Brain microvascular endothelial cell (primary cell): Measurements from ENCODE around the gene ANK2.

Source experiments
- DNase-seq: peaks from one replicate; pipeline ENCODE4 v3.0.0-alpha.2; 2020
- H3K27ac ChIP-seq: fragments of 250-450 bp; sonication (Bioruptor Pico); 2 replicates; pipeline ENCODE4 v1.5.1; 2020; ENCODE audit warnings: mild to moderate bottlenecking, moderate library complexity
- H3K27me3 ChIP-seq: fragments of 250-450 bp; sonication (Bioruptor Pico); replicated peaks from 2 replicates; pipeline ENCODE4 v1.5.1; 2020; ENCODE audit warnings: mild to moderate bottlenecking
- H3K36me3 ChIP-seq: fragments of 250-450 bp; sonication (Bioruptor Pico); replicated peaks from 2 replicates; pipeline ENCODE4 v1.5.1; 2020; ENCODE audit warnings: mild to moderate bottlenecking
- H3K4me3 ChIP-seq: 2 replicates; pipeline ENCODE4 v1.5.1; 2011; ENCODE audit warnings: low read depth, mild to moderate bottlenecking, control low read depth, low read length, moderate library complexity
- CTCF ChIP-seq: IDR thresholded peaks from 2 replicates; pipeline ENCODE4 v1.5.1; 2011; ENCODE audit warnings: low read depth, mild to moderate bottlenecking, moderate library complexity, low read length, control low read depth, inconsistent platforms; ENCODE audit errors: missing control alignments
- in situ Hi-C: cut with HindIII; loops from 2 replicates; pipeline ENCODE4 v1.10.0; 2017; ENCODE audit warnings: low sequenced_read_pairs, low pct_ligation_motif_present

The ANK2 gene

GRCh38 chr4:113288257-113288656 is 238.8 kb downstream of the ANK2 start:
- in situ Hi-C loops = no loop called here
- Histone ChIP-seq H3K4me3 (no peak overlapping the region), H3K27me3 (no peaks in the 10 kb centered on the region), H3K36me3 (no peaks in the 10 kb centered on the region), H3K27ac (no peak overlapping the region)
- TF ChIP-seq CTCF = no peak
- no peak for DNase-seq

- H3K4me3 ChIP-seq = no peak overlapping the region
- no peaks in the 10 kb centered on the region for H3K36me3 ChIP-seq
- TF ChIP-seq CTCF = no peak
- no peak for DNase-seq
- in situ Hi-C loops = no loop called here
- no peak overlapping the region for H3K27ac ChIP-seq
- H3K27me3 ChIP-seq = no peaks in the 10 kb centered on the region
Measured at GRCh38 chr4:113288696-113289095, 239.2 kb downstream of the ANK2 start.

- no peak for DNase-seq
- in situ Hi-C loops = no loop called here
- H3K36me3 ChIP-seq = no peaks in the 10 kb centered on the region
Measured at GRCh38 chr4:113289766-113290165, 240.3 kb downstream of the ANK2 start.

GRCh38 chr4:113290666-113291065 is 241.2 kb downstream of the ANK2 start:
- Histone ChIP-seq H3K36me3 (no peaks in the 10 kb centered on the region), H3K4me3 (no peak overlapping the region), H3K27me3 (no peaks in the 10 kb centered on the region), H3K27ac (no peak overlapping the region)
- TF ChIP-seq CTCF = no peak
- in situ Hi-C loops = no loop called here
- DNase-seq = no peak

More at GRCh38 chr4:113289766-113290165, 240.3 kb downstream of the ANK2 start:
- Histone ChIP-seq H3K27me3 (no peaks in the 10 kb centered on the region), H3K27ac (no peak overlapping the region), H3K4me3 (no peak overlapping the region)
- TF ChIP-seq CTCF = no peak

GRCh38 chr4:113292371-113293042 is 243.1 kb downstream of the ANK2 start:
- Histone ChIP-seq H3K36me3 (no peaks in the 10 kb centered on the region), H3K4me3 (no peak overlapping the region), H3K27ac (no peak overlapping the region), H3K27me3 (no peaks in the 10 kb centered on the region)
- no peak for TF ChIP-seq CTCF
- in situ Hi-C loops = no loop called here
- DNase-seq = no peak

- no peak for TF ChIP-seq CTCF
- no peaks in the 10 kb centered on the region for H3K27me3 ChIP-seq
- H3K4me3 ChIP-seq = no peak overlapping the region
- no peak overlapping the region for H3K27ac ChIP-seq
- in situ Hi-C loops = no loop called here
- peak; percentile 30 for DNase-seq
- no peaks in the 10 kb centered on the region for H3K36me3 ChIP-seq
Measured at GRCh38 chr4:113293043-113293560, 243.6 kb downstream of the ANK2 start.
